ENCODE measurements around the gene DEFB129.

GRCh38 chr20:278181-278580 lies 51.1 kb downstream of the DEFB129 start:
- no peak for TF ChIP-seq CTCF (IDR thresholded peaks at IDR 0.05)
- no peak for TF ChIP-seq POLR2A (IDR thresholded peaks at IDR 0.05; ENCODE audit: low read depth)
